Lower leg skin (tissue), 4 donors: ENCODE data around the gene PKP4. TPM values are rescaled to one million over a fixed set of nuclear protein-coding genes. Genes with fewer than 3 reads are reported as not detected.
"Not testable (repeated sequence)": the region's sequence is repeated elsewhere in the genome, so short reads cannot be mapped to it uniquely, and the experiment has no call there.

Source experiments
- DNase-seq, 2 donors: peaks; one replicate each; pipeline ENCODE4 v3.0.0-alpha.2; 2019; ENCODE audit warnings: low spot score in 2 of 2
- H3K4me3 ChIP-seq: fragments of 200-600 bp; sonication (generic); 2 replicates; pipeline ENCODE4 v1.5.1; 2017; ENCODE audit warnings: mild to moderate bottlenecking, low read depth; ENCODE audit not compliant: poor library complexity, severe bottlenecking
- CTCF ChIP-seq, 3 donors: fragments of 450-650 bp; IDR thresholded peaks; one replicate each; pipeline ENCODE4 v1.5.1; 2016; ENCODE audit warnings: antibody characterized with exemption in 3 of 3, mild to moderate bottlenecking in 3 of 3, moderate library complexity in 2 of 3
- POLR2A ChIP-seq, 2 donors: fragments of 450-650 bp; IDR thresholded peaks; one replicate each; pipeline ENCODE4 v1.6.1; 2016 to 2017; ENCODE audit warnings: antibody characterized with exemption in 2 of 2, mild to moderate bottlenecking in 1 of 2, moderate library complexity in 1 of 2
- WGBS, 2 donors: methylation state at CpG; one replicate each; pipeline ENCODE4 v1.1.5; 2018; 5-methylcytosine and 5-hydroxymethylcytosine counted together
- intact Hi-C: fragments of 100-400 bp; cut with DNase I; formaldehyde crosslinking; loops from one replicate; pipeline ENCODE4 v1.15.0; 2023; ENCODE audit warnings: low total_unique reads
- total RNA-seq, 4 donors: library from RNA; depleted of rRNA; stranded (reverse); fragments of >200 nt; gene quantifications; one replicate each; pipeline ENCODE4 v1.1.0, GENCODE V29; 2016

The PKP4 gene
- total RNA-seq, 4 donors from 2014 or later, result 28.0 to 71.0 (median 43.6) TPM

- 72 to 88% methylated on average over 5 of the region's 5 CpGs for WGBS, 2 donors
- intact Hi-C loops, result no loop called here
- H3K4me3 ChIP-seq, result no peak overlapping the region
- no peak for DNase-seq
- TF ChIP-seq POLR2A (IDR thresholded peaks at IDR 0.05), result no peak
- no peak for TF ChIP-seq CTCF (IDR thresholded peaks at IDR 0.05)
Measured at GRCh38 chr2:158689391-158689790, 232.6 kb downstream of the PKP4 start.

- 88 to 94% methylated on average over 2 of the region's 2 CpGs for WGBS, 2 donors
- no peak for DNase-seq
- intact Hi-C loops, result no loop called here
- no peak overlapping the region for H3K4me3 ChIP-seq
- TF ChIP-seq POLR2A (IDR thresholded peaks at IDR 0.05) (no peak), CTCF (IDR thresholded peaks at IDR 0.05) (no peak)
Measured at GRCh38 chr2:158690823-158691222, 234.1 kb downstream of the PKP4 start.

- no peak overlapping the region for H3K4me3 ChIP-seq
- DNase-seq, result no peak
- TF ChIP-seq CTCF (IDR thresholded peaks at IDR 0.05), result no peak
- no peak for TF ChIP-seq POLR2A (IDR thresholded peaks at IDR 0.05)
- intact Hi-C loops, result no loop called here
- WGBS, 2 donors, result 93 to 97% methylated on average over 4 of the region's 4 CpGs
Measured at GRCh38 chr2:158691619-158692018, 234.9 kb downstream of the PKP4 start.

- intact Hi-C loops, result no loop called here
Measured at GRCh38 chr2:158692372-158693103, 235.8 kb downstream of the PKP4 start.

GRCh38 chr2:158693476-158693875 is 236.7 kb downstream of the PKP4 start:
- TF ChIP-seq CTCF (IDR thresholded peaks at IDR 0.05) (no peak), POLR2A (IDR thresholded peaks at IDR 0.05) (no peak)
- intact Hi-C loops, result no loop called here
- DNase-seq, result no peak
- no peak overlapping the region for H3K4me3 ChIP-seq

More at GRCh38 chr2:158692372-158693103, 235.8 kb downstream of the PKP4 start:
- DNase-seq, result no peak
- TF ChIP-seq CTCF (IDR thresholded peaks at IDR 0.05), result no peak
- TF ChIP-seq POLR2A (IDR thresholded peaks at IDR 0.05), result no peak
- 95 to 96% methylated on average over 3 of the region's 3 CpGs for WGBS, 2 donors
- no peak overlapping the region for H3K4me3 ChIP-seq

- DNase-seq, result no peak
- intact Hi-C loops, result no loop called here
- H3K4me3 ChIP-seq, result no peak overlapping the region
- no peak for TF ChIP-seq POLR2A (IDR thresholded peaks at IDR 0.05)
- no peak for TF ChIP-seq CTCF (IDR thresholded peaks at IDR 0.05)
Measured at GRCh38 chr2:158695305-158695704, 238.6 kb downstream of the PKP4 start.

GRCh38 chr2:158695744-158696143 is 239.0 kb downstream of the PKP4 start:
- H3K4me3 ChIP-seq, intact Hi-C loops, DNase-seq: not testable (repeated sequence)
- WGBS, 2 donors, result 78 to 83% methylated on average over 5 of the region's 5 CpGs
